K562 (cell line): ENCODE measurements around the gene CPT1B. TPM values are rescaled to one million over a fixed set of nuclear protein-coding genes. Genes with fewer than 3 reads are reported as not detected.

Source experiments
- ATF1 ChIP-seq, 2 experiments: fragments of 450-650 bp in 1 of 2; IDR thresholded peaks; 2 replicates each; pipeline ENCODE4 v1.6.1; 2016; ENCODE audit warnings: missing compliant biosample characterization in 1 of 2, missing genetic modification characterization in 1 of 2
- BACH1 ChIP-seq: fragments of 200-800 bp; sonication (Bioruptor generic); IDR thresholded peaks from 2 replicates; pipeline ENCODE4 v1.6.1; 2016; ENCODE audit warnings: missing genetic modification characterization, missing compliant biosample characterization
- CC2D1A ChIP-seq: fragments of 450-650 bp; IDR thresholded peaks from 2 replicates; pipeline ENCODE4 v1.6.1; 2017; ENCODE audit warnings: mild to moderate bottlenecking
- CREBBP ChIP-seq: IDR thresholded peaks from one replicate; pipeline ENCODE4 v1.6.1; 2012; ENCODE audit warnings: low read depth, mild to moderate bottlenecking, control low read depth, inconsistent platforms, low read length
- CXXC5 ChIP-seq: fragments of 250-450 bp; sonication (Bioruptor Pico); IDR thresholded peaks from 2 replicates; pipeline ENCODE4 v1.8.0; 2022; ENCODE audit warnings: inconsistent platforms, mild to moderate bottlenecking, moderate library complexity
- HEY1 ChIP-seq: fragments of 250-450 bp; sonication (Bioruptor Pico); IDR thresholded peaks from 2 replicates; pipeline ENCODE4 v1.5.0; 2020; ENCODE audit warnings: mild to moderate bottlenecking, moderate library complexity, borderline replicate concordance
- HOXB6 ChIP-seq: fragments of 250-450 bp; sonication (Bioruptor Pico); IDR thresholded peaks from 2 replicates; pipeline ENCODE4 v1.5.1; 2022; ENCODE audit warnings: mild to moderate bottlenecking, borderline replicate concordance
- KLF16 ChIP-seq: IDR thresholded peaks from 2 replicates; pipeline ENCODE4 v1.6.1; 2016; ENCODE audit warnings: antibody characterized with exemption
- PBX2 ChIP-seq, 2 experiments: IDR thresholded peaks in 1 of 2; conservative IDR thresholded peaks in 1 of 2; 2 replicates each; pipeline ENCODE4 v1.6.1; 2016; ENCODE audit warnings: low read depth in 2 of 2, mild to moderate bottlenecking in 1 of 2, missing compliant biosample characterization in 1 of 2, missing genetic modification characterization in 1 of 2, moderate library complexity in 1 of 2
- SMAD2 ChIP-seq: fragments of 150-350 bp; IDR thresholded peaks from 2 replicates; pipeline ENCODE4 v1.6.1; 2014; ENCODE audit warnings: low read depth, mild to moderate bottlenecking, low read length
- SMAD3 ChIP-seq: fragments of 450-650 bp; formaldehyde crosslinking; conservative IDR thresholded peaks from 2 replicates; pipeline ENCODE4 v1.4.0; 2020; ENCODE audit warnings: mild to moderate bottlenecking
- SMC3 ChIP-seq: conservative IDR thresholded peaks from 2 replicates; pipeline ENCODE4 v1.6.1; 2011; ENCODE audit warnings: low read depth, low read length, improper control_type of control experiment; ENCODE audit not compliant: insufficient read depth
- TAF7 ChIP-seq: fragments of 450-650 bp; IDR thresholded peaks from 2 replicates; pipeline ENCODE4 v1.6.1; 2016; ENCODE audit warnings: missing genetic modification characterization, missing compliant biosample characterization
- TEAD2 ChIP-seq: fragments of 450-650 bp; IDR thresholded peaks from 2 replicates; pipeline ENCODE4 v1.6.1; 2016; ENCODE audit warnings: missing genetic modification characterization, control low read depth, missing compliant biosample characterization
- TOE1 ChIP-seq, 2 experiments: fragments of 450-650 bp in 1 of 2; sonication (generic) in 1 of 2; formaldehyde crosslinking in 1 of 2; IDR thresholded peaks; 2 replicates each; pipeline versions ENCODE4 v1.7.1 to v1.8.0; 2016 to 2022; ENCODE audit warnings: borderline replicate concordance in 2 of 2, mild to moderate bottlenecking in 2 of 2, antibody characterized with exemption in 1 of 2, inconsistent platforms in 1 of 2, low read depth in 1 of 2, missing genetic modification reagents in 1 of 2, moderate library complexity in 1 of 2
- TRIM28 ChIP-seq: fragments of 450-650 bp; IDR thresholded peaks from 2 replicates; pipeline ENCODE4 v1.6.1; 2017
- ZBTB43 ChIP-seq: sonication (generic); formaldehyde crosslinking; IDR thresholded peaks from 2 replicates; pipeline ENCODE4 v1.8.0; 2023; ENCODE audit warnings: mild to moderate bottlenecking, missing genetic modification reagents
- ZC3H8 ChIP-seq: fragments of 450-650 bp; IDR thresholded peaks from 2 replicates; pipeline ENCODE4 v1.6.1; 2017
- ZKSCAN8 ChIP-seq: fragments of 200-800 bp; sonication (Bioruptor generic); IDR thresholded peaks from 2 replicates; pipeline ENCODE4 v1.6.1; 2016; ENCODE audit warnings: missing genetic modification characterization, missing compliant biosample characterization
- ZNF143 ChIP-seq: sonication (generic); formaldehyde crosslinking; IDR thresholded peaks from 2 replicates; pipeline ENCODE4 v1.9.0; 2022; ENCODE audit warnings: mild to moderate bottlenecking, missing genetic modification reagents
- ZNF165 ChIP-seq: fragments of 250-450 bp; sonication (Bioruptor Pico); IDR thresholded peaks from 2 replicates; pipeline ENCODE4 v1.4.0; 2020; ENCODE audit warnings: borderline replicate concordance
- ZNF511 ChIP-seq: sonication (generic); formaldehyde crosslinking; IDR thresholded peaks from 2 replicates; pipeline ENCODE4 v1.8.0; 2022; ENCODE audit warnings: mild to moderate bottlenecking, missing genetic modification reagents
- ZNF780A ChIP-seq: fragments of 250-450 bp; sonication (Bioruptor Pico); IDR thresholded peaks from 2 replicates; pipeline ENCODE4 v1.5.0; 2021; ENCODE audit warnings: mild to moderate bottlenecking
- polyA plus RNA-seq, 8 experiments: library from polyadenylated mRNA; depleted of rRNA in 4 of 8; stranded (reverse) in 5 of 8; unstranded in 3 of 8; fragments of >200 nt; fragmentation: Nextera tagmentation in 2 of 8; fragmentation: Illumina TruSeq in 1 of 8; extraction: Ambion mirVana in 2 of 8; extraction: Trizol in 1 of 8; gene quantifications; 2 replicates each; pipeline versions ENCODE4 v1.2.1 to v1.2.3, GENCODE V29; 2011 to 2014; ENCODE audit warnings: inconsistent platforms in 1 of 8, missing spikeins in 1 of 8
- total RNA-seq, 7 experiments: library from RNA; depleted of rRNA in 6 of 7; stranded (reverse); fragments of >200 nt in 6 of 7; fragmentation: Illumina TruSeq in 2 of 7; extraction: Trizol in 2 of 7; gene quantifications; 2 replicates each; pipeline versions ENCODE4 v1.2.1 to v1.2.3, GENCODE V29; 2011 to 2021; ENCODE audit warnings: low replicate concordance in 1 of 7

Gene CPT1B
- total and polyA plus RNA-seq, 9 of the 15 experiments (the other 6 are each of a cell fraction or from before 2014, with no cell fraction given): 0.35 to 6.1 (median 2.6) TPM

GRCh38 chr22:50582493-50583293 lies 4.5 kb upstream of the CPT1B start, which contains the start of gene CHKB (continued):
- no peak for TF ChIP-seq ZNF511 (CRISPR knock-in tag)
- no peak for TF ChIP-seq CREBBP
- TF ChIP-seq SMAD3: no peak
- TF ChIP-seq SMAD2: no peak
- TF ChIP-seq PBX2 (CRISPR knock-in tag; IDR thresholded peaks at IDR 0.05; ENCODE audit: low read depth): no peak
- no peak for TF ChIP-seq PBX2 (tag; conservative IDR thresholded peaks at IDR 0.05; ENCODE audit: low read depth)
- TF ChIP-seq HEY1 (CRISPR knock-in tag): no peak
- TF ChIP-seq ZNF165 (CRISPR knock-in tag): no peak
- TF ChIP-seq HOXB6: no peak
- no peak for TF ChIP-seq ZBTB43 (CRISPR knock-in tag)
- TF ChIP-seq TRIM28: no peak
- TF ChIP-seq ZC3H8: no peak
- no peak for TF ChIP-seq SMC3
- TF ChIP-seq CC2D1A: no peak
- no peak for TF ChIP-seq TOE1 (IDR thresholded peaks at IDR 0.05; ENCODE audit: borderline replicate concordance)
- TF ChIP-seq TOE1 (CRISPR knock-in tag; IDR thresholded peaks at IDR 0.05; ENCODE audit: borderline replicate concordance, low read depth): no peak
- TF ChIP-seq TEAD2 (tag): no peak
- no peak for TF ChIP-seq TAF7 (tag)
- TF ChIP-seq ZNF780A: no peak
- peak; percentile 71 for TF ChIP-seq CXXC5
- no peak for TF ChIP-seq BACH1 (tag)
- TF ChIP-seq ZKSCAN8 (CRISPR knock-in tag): no peak
- no peak for TF ChIP-seq KLF16
- TF ChIP-seq ATF1 (CRISPR knock-in tag; IDR thresholded peaks at IDR 0.05): peak; percentile 69
- TF ChIP-seq ATF1 (tag; IDR thresholded peaks at IDR 0.05): peak; percentile 82
- TF ChIP-seq ZNF143 (CRISPR knock-in tag): no peak
